Smooth muscle cell (in vitro differentiated cells): ENCODE measurements around the gene ZFP36. TPM values are rescaled to one million over a fixed set of nuclear protein-coding genes. Genes with fewer than 3 reads are reported as not detected.
A peak's percentile ranks its signal among the peaks of the same experiment; 100 is the strongest.

Source experiments
- DNase-seq: peaks from one replicate; lab custom pipeline; 2025; ENCODE audit not compliant: unreplicated experiment; lab: John Stamatoyannopoulos, UW
- H2AFZ ChIP-seq: fragments of 200-600 bp; sonication (generic); 2 replicates; pipeline ENCODE4 v1.6.0; 2016; ENCODE audit warnings: antibody characterized with exemption, low read depth, mild to moderate bottlenecking
- H3F3A ChIP-seq: fragments of 200-600 bp; sonication (generic); 2 replicates; pipeline ENCODE4 v1.6.0; 2017; ENCODE audit warnings: antibody characterized with exemption, low read depth
- H3K27ac ChIP-seq: fragments of 200-600 bp; sonication (generic); 2 replicates; pipeline ENCODE4 v1.5.1; 2016; ENCODE audit warnings: low read depth, mild to moderate bottlenecking
- H3K27me3 ChIP-seq: fragments of 200-600 bp; sonication (generic); 2 replicates; pipeline ENCODE4 v1.6.1; 2016; ENCODE audit warnings: low read depth, mild to moderate bottlenecking
- H3K36me3 ChIP-seq: fragments of 200-600 bp; sonication (generic); 2 replicates; pipeline ENCODE4 v1.5.1; 2016; ENCODE audit warnings: low read depth
- H3K4me1 ChIP-seq: fragments of 200-600 bp; sonication (generic); 2 replicates; pipeline ENCODE4 v1.5.1; 2016; ENCODE audit warnings: low read depth
- H3K4me2 ChIP-seq: fragments of 200-600 bp; sonication (generic); 2 replicates; pipeline ENCODE4 v1.6.0; 2016; ENCODE audit warnings: mild to moderate bottlenecking
- H3K4me3 ChIP-seq: fragments of 200-600 bp; sonication (generic); 2 replicates; pipeline ENCODE4 v1.5.1; 2016; ENCODE audit warnings: mild to moderate bottlenecking
- H3K79me2 ChIP-seq: fragments of 200-600 bp; sonication (generic); 2 replicates; pipeline ENCODE4 v1.6.0; 2016; ENCODE audit warnings: low read depth, mild to moderate bottlenecking
- H3K9ac ChIP-seq: fragments of 200-600 bp; sonication (generic); 2 replicates; pipeline ENCODE4 v1.6.0; 2016; ENCODE audit warnings: low read depth
- H3K9me3 ChIP-seq: fragments of 200-600 bp; sonication (generic); replicated peaks from 2 replicates; pipeline ENCODE4 v1.5.1; 2016; ENCODE audit warnings: low read depth
- H4K20me1 ChIP-seq: fragments of 200-600 bp; sonication (generic); 2 replicates; pipeline ENCODE4 v1.6.0; 2016; ENCODE audit warnings: low read depth
- CTCF ChIP-seq: fragments of 200-600 bp; sonication (generic); IDR thresholded peaks from 2 replicates; pipeline ENCODE4 v1.5.1; 2017; ENCODE audit warnings: borderline replicate concordance, mild to moderate bottlenecking, antibody characterized with exemption; ENCODE audit not compliant: insufficient read depth, poor library complexity, severe bottlenecking
- WGBS: methylation state at CpG from one replicate; pipeline ENCODE4 v1.1.7; 2016; ENCODE audit warnings: low lambda C conversion rate; 5-methylcytosine and 5-hydroxymethylcytosine counted together
- polyA plus RNA-seq: library from polyadenylated mRNA; unstranded; fragments of >200 nt; fragmentation: Nextera tagmentation; extraction: Ambion mirVana; gene quantifications from 2 replicates; pipeline ENCODE4 v1.2.1, GENCODE V29; 2016
- total RNA-seq: library from RNA; depleted of rRNA; stranded (reverse); fragments of >200 nt; gene quantifications from 2 replicates; pipeline ENCODE4 v1.2.3, GENCODE V29; 2014

ZFP36 gene
- total and polyA plus RNA-seq, 2 experiments from 2014 or later, result 44.7 to 281 TPM

GRCh38 chr19:39412100-39412866 lies 5.6 kb downstream of the ZFP36 start, which contains the start of gene PLEKHG2:
Gene PLEKHG2 (plus strand): TSS chr19:39412669. CDS start chr19:39414087, 1,418 bp downstream.
- Histone ChIP-seq H3K4me3 (peak within 1 kb of the TSS; percentile 96), H3F3A (peaks cover 18% of the 10 kb centered on the region), H4K20me1 (peaks cover 44% of the 10 kb centered on the region), H3K27ac (peak within 1 kb of the TSS; percentile 95), H3K4me1 (peaks cover 20% of the 10 kb centered on the region), H3K9me3 (no peaks in the 10 kb centered on the region), H3K79me2 (peaks cover 62% of the 10 kb centered on the region), H3K36me3 (no peaks in the 10 kb centered on the region), H3K4me2 (peak within 1 kb of the TSS; percentile 94), H3K27me3 (no peaks in the 10 kb centered on the region), H3K9ac (peak within 1 kb of the TSS; percentile 75), H2AFZ (peak within 1 kb of the TSS; percentile 33)
- peak; percentile 99 for DNase-seq
- WGBS, result 1% methylated on average over 51 of the region's 60 CpGs
- TF ChIP-seq CTCF, result peak; percentile 86

GRCh38 chr19:39412867-39413271 lies 6.2 kb downstream of the ZFP36 start:
- peaks cover 20% of the 10 kb centered on the region for H3K4me1 ChIP-seq
- no peak for TF ChIP-seq CTCF
- H3K4me2 ChIP-seq, result peak overlapping the region; percentile 83
- H3K4me3 ChIP-seq, result peak overlapping the region; percentile 80
- no peaks in the 10 kb centered on the region for H3K9me3 ChIP-seq
- peaks cover 15% of the 10 kb centered on the region for H3F3A ChIP-seq
- peaks cover 38% of the 10 kb centered on the region for H4K20me1 ChIP-seq
- peak overlapping the region; percentile 81 for H3K27ac ChIP-seq
- peak overlapping the region; percentile 33 for H2AFZ ChIP-seq
- H3K79me2 ChIP-seq, result peaks cover 56% of the 10 kb centered on the region
- peak overlapping the region; percentile 75 for H3K9ac ChIP-seq
- no peaks in the 10 kb centered on the region for H3K27me3 ChIP-seq
- H3K36me3 ChIP-seq, result no peaks in the 10 kb centered on the region
- DNase-seq, result no peak
- 0% methylated on average over 23 of the region's 24 CpGs for WGBS

- no peaks in the 10 kb centered on the region for H3K27me3 ChIP-seq
- peak overlapping the region; percentile 75 for H3K9ac ChIP-seq
- peak overlapping the region; percentile 33 for H2AFZ ChIP-seq
- no peaks in the 10 kb centered on the region for H3K9me3 ChIP-seq
- peak overlapping the region; percentile 81 for H3K27ac ChIP-seq
- no peak for TF ChIP-seq CTCF
- peak; percentile 66 for DNase-seq
- WGBS, result under 1% methylated on average over 26 of the region's 54 CpGs
- peak overlapping the region; percentile 80 for H3K4me3 ChIP-seq
- peaks cover 33% of the 10 kb centered on the region for H4K20me1 ChIP-seq
- H3K4me1 ChIP-seq, result peaks cover 20% of the 10 kb centered on the region
- H3K79me2 ChIP-seq, result peaks cover 51% of the 10 kb centered on the region
- H3K4me2 ChIP-seq, result peak overlapping the region; percentile 83
- no peaks in the 10 kb centered on the region for H3K36me3 ChIP-seq
- peaks cover 13% of the 10 kb centered on the region for H3F3A ChIP-seq
Measured at GRCh38 chr19:39413272-39413910, 6.7 kb downstream of the ZFP36 start.
